GM19372 (cell line): ENCODE results near the gene EPB41L2.

Experiments
- ATAC-seq: cut with Tn5 transposase; IDR thresholded peaks from one replicate; pipeline ENCODE4 v1.9.1; 2021; ENCODE audit warnings: mild to moderate bottlenecking, low read depth, moderate library complexity; ENCODE audit not compliant: unreplicated experiment

Gene EPB41L2

GRCh38 chr6:130982941-130983456 is 80.0 kb downstream of the EPB41L2 start:
- ATAC-seq, result no peak

GRCh38 chr6:130982135-130982534 is 80.9 kb downstream of the EPB41L2 start:
- no peak for ATAC-seq

- no peak for ATAC-seq
These were observed 81.6 kb downstream of the EPB41L2 start for GRCh38 chr6:130981409-130981808.

GRCh38 chr6:130980310-130981032 is 82.6 kb downstream of the EPB41L2 start:
- no peak for ATAC-seq

DNA sequence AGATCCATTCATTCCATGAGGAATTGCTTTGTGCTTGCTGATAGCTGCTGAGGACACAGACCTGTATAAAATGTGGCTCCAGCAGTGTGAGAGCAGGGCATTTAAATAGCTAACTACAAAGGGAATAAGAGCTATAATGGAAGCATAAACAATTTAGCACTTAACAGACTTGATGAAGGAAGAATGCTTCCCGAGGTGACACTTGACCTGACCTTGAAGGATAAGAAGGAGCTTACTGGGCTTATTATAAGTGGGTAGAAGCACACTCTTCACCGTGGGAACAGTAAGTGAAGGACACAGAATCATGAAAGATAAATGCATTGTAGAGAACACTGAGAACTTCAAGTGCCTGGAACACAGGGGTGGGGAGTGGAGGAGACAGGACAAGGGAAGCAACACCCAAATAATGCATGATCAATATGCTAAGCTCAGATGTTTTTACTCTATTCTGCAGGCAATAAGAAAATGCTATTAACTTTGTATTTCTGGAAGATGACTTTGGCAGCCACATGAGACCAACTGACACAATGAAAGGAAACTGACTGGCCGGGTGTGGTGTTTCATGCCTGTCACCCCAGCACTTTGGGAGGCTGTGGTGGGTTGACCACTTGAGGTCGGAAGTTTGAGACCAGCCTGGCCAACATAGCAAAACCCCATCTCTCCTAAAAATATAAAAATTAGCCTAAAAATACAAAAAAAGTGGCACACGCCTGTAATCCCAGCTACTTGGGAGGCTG is 84.2 kb downstream of the EPB41L2 start:
- no peak for ATAC-seq

DNA sequence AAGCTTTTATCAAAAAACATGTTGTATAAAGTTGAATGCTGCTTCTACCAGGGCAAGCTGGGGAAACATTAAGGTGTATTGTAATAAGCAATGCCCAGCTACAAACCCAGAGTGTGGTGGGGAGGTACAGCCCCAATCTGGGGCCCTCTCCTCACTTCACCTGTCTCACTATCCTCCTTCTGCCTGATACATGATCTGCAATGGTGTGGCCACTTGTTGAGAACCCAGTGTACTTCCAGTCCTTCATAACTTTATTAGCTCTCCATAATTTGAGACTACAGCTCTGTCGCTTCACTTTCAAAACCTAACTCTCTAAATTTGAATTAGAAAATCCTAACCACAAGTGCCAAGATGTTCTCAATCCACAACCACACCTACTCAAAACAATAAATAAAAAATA is 84.9 kb downstream of the EPB41L2 start:
- ATAC-seq, result no peak

DNA sequence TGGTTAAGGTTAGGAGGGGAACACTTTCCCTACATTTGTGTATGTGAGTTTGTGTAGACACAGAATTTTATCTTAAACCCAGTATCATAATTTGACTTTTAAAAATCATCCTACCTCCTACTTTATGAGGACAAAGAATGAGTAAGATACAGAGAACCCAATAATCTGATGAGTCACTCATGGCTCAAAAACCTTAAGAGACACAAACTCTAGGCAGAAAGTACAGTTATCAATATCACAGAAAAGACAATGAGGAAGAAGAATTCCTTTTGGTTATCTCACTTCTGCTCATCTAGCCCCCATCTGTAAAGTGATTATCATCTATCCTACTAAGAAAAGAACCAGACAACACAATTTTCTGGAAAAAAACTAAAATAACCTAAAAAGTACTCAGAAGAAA is 87.7 kb downstream of the EPB41L2 start:
- ATAC-seq, result no peak

GRCh38 chr6:130973521-130974277 is 89.3 kb downstream of the EPB41L2 start:
- no peak for ATAC-seq

GRCh38 chr6:130971504-130971903 is 91.5 kb downstream of the EPB41L2 start:
- no peak for ATAC-seq

GRCh38 chr6:130970839-130971410 is 92.1 kb downstream of the EPB41L2 start:
- no peak for ATAC-seq

- no peak for ATAC-seq
These were observed 93.1 kb downstream of the EPB41L2 start for GRCh38 chr6:130969791-130970491.

GRCh38 chr6:130969166-130969565 is 93.9 kb downstream of the EPB41L2 start:
- ATAC-seq, result no peak

- no peak for ATAC-seq
These were observed 94.6 kb downstream of the EPB41L2 start for GRCh38 chr6:130968476-130968875.

DNA sequence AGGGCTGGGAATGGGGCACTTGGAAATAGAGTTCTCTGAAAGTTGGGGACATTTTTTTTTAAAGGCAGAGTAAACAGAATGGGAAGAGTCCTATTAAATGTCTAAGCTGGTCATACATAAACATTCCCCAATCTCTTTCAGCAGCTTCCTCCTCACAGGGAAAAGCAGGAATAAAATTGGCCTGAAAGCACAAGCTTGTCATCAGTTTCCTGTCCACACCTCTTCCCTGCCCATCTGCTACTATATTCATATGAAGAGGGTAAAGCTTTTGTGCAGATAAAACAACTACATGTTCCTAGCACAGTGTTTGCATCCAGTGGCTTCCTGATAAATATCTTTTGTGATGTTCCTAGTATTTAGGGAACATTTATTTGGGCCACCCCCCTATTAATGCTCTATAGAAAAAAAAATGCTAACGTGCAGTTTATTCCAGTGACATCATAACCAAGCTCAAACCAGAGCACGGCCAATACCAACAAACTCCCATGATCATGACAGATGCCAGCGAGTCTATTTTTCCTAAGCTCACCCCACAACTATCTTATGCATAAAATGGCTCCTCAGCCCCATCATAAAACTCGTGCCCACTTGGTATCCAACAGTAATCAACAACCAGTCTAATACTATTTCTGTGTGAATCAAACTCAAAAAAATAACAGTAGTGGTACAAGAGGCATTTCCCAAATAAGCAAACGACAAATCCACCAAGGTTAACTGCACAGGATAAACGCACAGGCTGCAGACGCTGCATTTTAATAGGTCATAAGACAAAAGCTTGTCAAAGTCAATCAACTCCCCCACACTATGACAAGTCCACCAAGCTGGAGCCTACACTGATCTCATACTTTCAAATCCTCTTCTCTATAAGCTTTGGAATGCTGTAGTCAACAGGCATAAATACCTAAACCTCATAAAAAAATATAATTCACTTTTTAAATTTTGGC is 95.3 kb downstream of the EPB41L2 start:
- ATAC-seq, result no peak

DNA sequence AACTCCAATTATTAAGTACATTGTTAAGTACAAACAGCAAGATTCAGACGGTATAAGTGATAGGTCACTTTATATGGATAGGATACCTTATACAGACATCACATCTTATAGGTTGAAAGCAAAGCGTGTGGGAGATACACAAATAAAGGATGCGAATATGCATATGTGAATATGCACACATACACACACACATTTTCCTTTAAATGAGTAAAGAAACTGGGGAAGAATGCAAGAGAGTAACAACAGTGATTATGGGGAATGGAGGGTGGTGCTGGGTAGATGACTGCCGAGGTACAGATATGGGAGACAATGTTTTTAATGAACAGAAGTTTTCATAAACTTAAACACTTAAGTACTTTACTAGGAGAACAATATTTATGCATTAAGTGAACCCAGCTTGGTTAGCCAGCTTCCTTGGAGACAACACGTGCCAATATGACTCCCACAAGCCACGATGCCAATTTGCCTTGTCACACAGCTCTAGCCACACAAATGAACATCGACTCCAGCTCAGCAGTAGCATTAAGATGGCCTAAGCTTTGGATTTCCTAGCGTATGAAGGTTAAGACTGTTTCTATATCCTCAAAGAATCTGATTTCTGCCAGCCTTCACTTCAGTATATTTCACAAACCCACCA is 96.6 kb downstream of the EPB41L2 start:
- no peak for ATAC-seq

DNA sequence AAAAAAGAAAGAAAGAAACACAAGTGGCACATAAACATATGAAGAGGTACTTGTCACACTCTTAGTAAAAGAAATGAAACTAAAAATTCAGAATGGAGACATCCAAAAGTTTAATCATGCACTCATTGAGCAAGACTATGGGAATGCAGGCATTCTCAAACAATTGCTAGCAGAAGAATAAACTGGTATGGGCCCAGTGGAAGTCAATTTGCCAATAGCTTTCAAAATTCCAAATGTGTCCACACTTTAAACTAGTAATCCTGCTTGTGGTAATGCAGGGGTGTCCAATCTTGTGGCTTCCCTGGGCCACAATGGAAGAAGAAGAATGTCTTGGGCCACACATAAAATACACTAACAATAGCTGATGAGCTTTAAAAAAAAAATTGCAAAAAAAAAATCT is 97.4 kb downstream of the EPB41L2 start:
- no peak for ATAC-seq

DNA sequence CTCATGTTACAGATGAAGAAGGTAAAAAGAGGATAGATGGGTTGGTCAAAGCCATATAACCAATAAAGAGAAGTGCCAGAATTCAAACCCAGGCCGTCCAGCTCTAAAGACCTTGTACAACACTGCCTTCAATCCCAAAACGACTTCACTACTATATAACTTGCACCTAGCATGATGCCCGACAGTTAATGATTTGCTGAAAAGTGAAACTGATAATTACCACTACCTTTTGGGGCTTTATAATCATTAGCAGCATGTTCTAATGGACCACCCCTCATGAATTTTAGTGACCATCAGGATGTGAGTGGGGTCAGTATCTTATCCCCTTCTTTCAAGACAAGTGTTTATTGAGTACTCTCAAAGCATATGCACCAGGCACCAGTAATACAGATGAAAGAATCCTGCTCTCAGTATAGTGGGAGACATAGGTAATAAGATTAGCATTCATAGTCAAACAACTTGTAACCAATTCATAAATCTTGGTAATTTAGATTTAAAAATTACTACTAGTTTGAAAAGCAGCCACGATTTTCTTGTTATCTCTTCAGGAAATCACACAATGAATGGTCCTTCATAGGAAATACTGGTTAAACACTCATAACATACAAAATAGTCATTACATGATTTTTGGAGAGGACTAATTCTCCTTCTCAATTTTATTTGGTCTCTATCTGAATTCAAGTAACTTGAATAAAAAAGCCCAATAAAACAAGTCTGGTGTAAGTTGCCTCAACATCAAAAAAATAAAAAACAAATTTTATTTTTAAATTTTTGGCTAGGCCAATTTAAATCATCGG is 98.0 kb downstream of the EPB41L2 start:
- ATAC-seq, result peak; percentile 41

DNA sequence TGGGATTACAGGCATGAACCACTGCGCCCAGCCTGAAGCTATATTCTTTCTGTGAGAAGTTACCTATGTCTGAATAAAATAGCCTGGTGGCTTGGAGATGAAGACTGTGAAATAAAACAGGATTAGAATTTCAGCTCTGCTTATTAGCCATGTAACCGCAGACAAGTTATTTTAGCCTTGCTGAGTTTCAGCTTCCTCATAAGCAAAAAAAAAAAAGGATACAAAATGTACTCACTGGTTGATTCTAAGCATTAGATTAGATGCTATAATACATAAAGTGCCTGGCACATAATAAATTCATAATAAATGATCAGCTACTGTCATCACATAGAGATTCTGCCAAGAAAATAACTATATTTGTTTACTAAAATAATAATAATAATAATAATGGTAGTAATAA is 98.8 kb downstream of the EPB41L2 start:
- ATAC-seq, result no peak
